Measurements from ENCODE around the gene VIL1. TPM values are rescaled to one million over a fixed set of nuclear protein-coding genes. Genes with fewer than 3 reads are reported as not detected.

Gene VIL1
- total and polyA plus RNA-seq, 2 of the 13 experiments (the other 11 are each of a cell fraction or from before 2014, with no cell fraction given): 287 to 301 TPM

GRCh38 chr2:218400167-218400929 lies 18.6 kb upstream of the VIL1 start (continued):
- TF ChIP-seq MIER2 (CRISPR knock-in tag; IDR thresholded peaks at IDR 0.05): peak; percentile 50; the same call in 1 of the 2 replicates
- TF ChIP-seq, protein P1, sequence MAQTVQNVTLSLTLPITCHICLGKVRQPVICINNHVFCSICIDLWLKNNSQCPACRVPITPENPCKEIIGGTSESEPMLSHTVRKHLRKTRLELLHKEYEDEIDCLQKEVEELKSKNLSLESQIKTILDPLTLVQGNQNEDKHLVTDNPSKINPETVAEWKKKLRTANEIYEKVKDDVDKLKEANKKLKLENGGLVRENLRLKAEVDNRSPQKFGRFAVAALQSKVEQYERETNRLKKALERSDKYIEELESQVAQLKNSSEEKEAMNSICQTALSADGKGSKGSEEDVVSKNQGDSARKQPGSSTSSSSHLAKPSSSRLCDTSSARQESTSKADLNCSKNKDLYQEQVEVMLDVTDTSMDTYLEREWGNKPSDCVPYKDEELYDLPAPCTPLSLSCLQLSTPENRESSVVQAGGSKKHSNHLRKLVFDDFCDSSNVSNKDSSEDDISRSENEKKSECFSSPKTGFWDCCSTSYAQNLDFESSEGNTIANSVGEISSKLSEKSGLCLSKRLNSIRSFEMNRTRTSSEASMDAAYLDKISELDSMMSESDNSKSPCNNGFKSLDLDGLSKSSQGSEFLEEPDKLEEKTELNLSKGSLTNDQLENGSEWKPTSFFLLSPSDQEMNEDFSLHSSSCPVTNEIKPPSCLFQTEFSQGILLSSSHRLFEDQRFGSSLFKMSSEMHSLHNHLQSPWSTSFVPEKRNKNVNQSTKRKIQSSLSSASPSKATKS (CRISPR knock-in tag; IDR thresholded peaks at IDR 0.05): no peak
- TF ChIP-seq, protein P2, sequence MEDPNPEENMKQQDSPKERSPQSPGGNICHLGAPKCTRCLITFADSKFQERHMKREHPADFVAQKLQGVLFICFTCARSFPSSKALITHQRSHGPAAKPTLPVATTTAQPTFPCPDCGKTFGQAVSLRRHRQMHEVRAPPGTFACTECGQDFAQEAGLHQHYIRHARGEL (CRISPR knock-in tag; IDR thresholded peaks at IDR 0.05): peak; percentile 78
- TF ChIP-seq TAF15 (IDR thresholded peaks at IDR 0.05; ENCODE audit: low read depth, low read length, poor library complexity, severe bottlenecking): peak; percentile 71
- peak; percentile 85 for TF ChIP-seq RBM39 (IDR thresholded peaks at IDR 0.05; ENCODE audit: low read depth, low read length, poor library complexity, severe bottlenecking)
- peak; percentile 16; the same call in 1 of the 2 replicates for TF ChIP-seq SIN3A (IDR thresholded peaks at IDR 0.05; ENCODE audit: borderline replicate concordance, low read depth, low read length)
- TF ChIP-seq GATAD2A (CRISPR knock-in tag; IDR thresholded peaks at IDR 0.05): no peak
- peak; percentile 2; the same call in 1 of the 2 replicates for TF ChIP-seq CREB1 (IDR thresholded peaks at IDR 0.05)
- TF ChIP-seq CREB1 (CRISPR knock-in tag; IDR thresholded peaks at IDR 0.05): no peak
- TF ChIP-seq ZC3H4 (CRISPR knock-in tag; IDR thresholded peaks at IDR 0.05; ENCODE audit: borderline replicate concordance): peak; percentile 44
- peak; percentile 33; the same call in 1 of the 2 replicates for TF ChIP-seq PITX1 (CRISPR knock-in tag; IDR thresholded peaks at IDR 0.05)
- TF ChIP-seq, protein P3, sequence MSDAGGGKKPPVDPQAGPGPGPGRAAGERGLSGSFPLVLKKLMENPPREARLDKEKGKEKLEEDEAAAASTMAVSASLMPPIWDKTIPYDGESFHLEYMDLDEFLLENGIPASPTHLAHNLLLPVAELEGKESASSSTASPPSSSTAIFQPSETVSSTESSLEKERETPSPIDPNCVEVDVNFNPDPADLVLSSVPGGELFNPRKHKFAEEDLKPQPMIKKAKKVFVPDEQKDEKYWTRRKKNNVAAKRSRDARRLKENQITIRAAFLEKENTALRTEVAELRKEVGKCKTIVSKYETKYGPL (CRISPR knock-in tag; IDR thresholded peaks at IDR 0.05): no peak
- 0 out of 2 replicates have a peak, but pooled peaks have one; percentile 2 for TF ChIP-seq IKZF5 (CRISPR knock-in tag; IDR thresholded peaks at IDR 0.05)
- TF ChIP-seq ZNF546 (CRISPR knock-in tag; conservative IDR thresholded peaks at IDR 0.05): peak; percentile 21; the same call in 1 of the 2 replicates
- peak; percentile 46; the same call in 1 of the 2 replicates for TF ChIP-seq ZNF547 (CRISPR knock-in tag; IDR thresholded peaks at IDR 0.05)
- TF ChIP-seq ZNF501 (CRISPR knock-in tag; IDR thresholded peaks at IDR 0.05): peak; percentile 1
- no peak for TF ChIP-seq ZNF12 (CRISPR knock-in tag; IDR thresholded peaks at IDR 0.05)
- TF ChIP-seq KLF16 (CRISPR knock-in tag; IDR thresholded peaks at IDR 0.05): peak in 1 of 2 experiments; percentile 39; a peak in 2 of 4 replicates
- TF ChIP-seq ZNF343 (CRISPR knock-in tag; IDR thresholded peaks at IDR 0.05): 0 out of 2 replicates have a peak, but pooled peaks have one; percentile 28
- no peak for TF ChIP-seq ZFP82 (CRISPR knock-in tag; IDR thresholded peaks at IDR 0.05; ENCODE audit: borderline replicate concordance)
- TF ChIP-seq ZNF3 (CRISPR knock-in tag; IDR thresholded peaks at IDR 0.05): no peak
- TF ChIP-seq FOXA3 (CRISPR knock-in tag; IDR thresholded peaks at IDR 0.05): no peak
- TF ChIP-seq PHF21A (CRISPR knock-in tag; IDR thresholded peaks at IDR 0.05): no peak
- TF ChIP-seq NR1H2 (CRISPR knock-in tag; IDR thresholded peaks at IDR 0.05; ENCODE audit: borderline replicate concordance, low read depth): 0 out of 2 replicates have a peak, but pooled peaks have one; percentile 57

Data from HepG2 (cell line).